PFSK-1 (cell line): ENCODE results near the gene GRHL3.

ENCODE experiments used
- FOXP2 ChIP-seq: optimal IDR thresholded peaks from 2 replicates; pipeline ENCODE3; 2011; ENCODE audit warnings: borderline replicate concordance, control low read depth, inconsistent platforms; ENCODE audit not compliant: insufficient read depth; ENCODE audit errors: extremely low read length, extremely low read depth
- POLR2AphosphoS5 ChIP-seq: IDR thresholded peaks from 2 replicates; pipeline ENCODE4 v1.6.1; 2012; ENCODE audit warnings: low read depth, mild to moderate bottlenecking, control low read depth, low read length, moderate library complexity
- REST ChIP-seq, 2 experiments: IDR thresholded peaks; 2 replicates each; pipeline versions ENCODE4 v1.6.1 to v1.8.0; 2011 to 2012; ENCODE audit warnings: low read depth in 2 of 2, low read length in 2 of 2, control low read depth in 1 of 2, inconsistent platforms in 1 of 2, mild to moderate bottlenecking in 1 of 2, moderate library complexity in 1 of 2; ENCODE audit not compliant: insufficient read depth in 1 of 2
- SIN3A ChIP-seq: IDR thresholded peaks from 2 replicates; pipeline ENCODE4 v1.6.1; 2012; ENCODE audit warnings: mild to moderate bottlenecking, low read length, moderate library complexity, borderline replicate concordance; ENCODE audit not compliant: insufficient read depth
- TAF1 ChIP-seq: IDR thresholded peaks from 2 replicates; pipeline ENCODE4 v1.6.1; 2012; ENCODE audit warnings: low read length, control low read depth, borderline replicate concordance; ENCODE audit not compliant: insufficient read depth

- TF ChIP-seq SIN3A (no peak), POLR2AphosphoS5 (no peak), REST (IDR thresholded peaks at IDR 0.05; ENCODE audit: insufficient read depth in 1 of 2, low read depth in 2 of 2, low read length in 2 of 2) (no peak), TAF1 (no peak), FOXP2 (no peak)
Observed at GRCh38 chr1:24344090-24344742, 25.1 kb downstream of the GRHL3 start.
